C4-2B (cell line): Measurements from ENCODE around the gene MOBP.

Experiments used
- CTCF ChIP-seq: fragments of 450-650 bp; conservative IDR thresholded peaks from 2 replicates; pipeline ENCODE4 v1.5.1; 2017; ENCODE audit warnings: mild to moderate bottlenecking
- ZFX ChIP-seq: fragments of 450-650 bp; IDR thresholded peaks from 2 replicates; pipeline ENCODE4 v1.6.1; 2017

GRCh38 chr3:39542588-39542988, 75.1 kb downstream of the MOBP start:
- TF ChIP-seq CTCF: no peak
- TF ChIP-seq ZFX: no peak
